GM23338 (cell line): ENCODE data around the gene IPCEF1. TPM values are rescaled to one million over a fixed set of nuclear protein-coding genes. Genes with fewer than 3 reads are reported as not detected.

ENCODE experiments used
- ATAC-seq: fragments of 200-7000 bp; cut with Tn5 transposase; 3 replicates; pipeline ENCODE4 v1.9.1; 2020
- DNase-seq: peaks from one replicate; pipeline ENCODE4 v3.0.0-alpha.2; 2015; ENCODE audit warnings: low spot score
- H2AFZ ChIP-seq: fragments of 200-600 bp; sonication (generic); 2 replicates; pipeline ENCODE4 v1.8.0; 2016; ENCODE audit warnings: antibody characterized with exemption, mild to moderate bottlenecking, moderate library complexity
- H3F3A ChIP-seq: fragments of 200-600 bp; sonication (generic); replicated peaks from 2 replicates; pipeline ENCODE4 v1.8.0; 2017; ENCODE audit warnings: antibody characterized with exemption, mixed run types, low read depth
- H3K27ac ChIP-seq: fragments of 200-600 bp; sonication (generic); 2 replicates; pipeline ENCODE4 v1.6.1; 2016; ENCODE audit warnings: low read depth
- H3K27me3 ChIP-seq: fragments of 200-600 bp; sonication (generic); 2 replicates; pipeline ENCODE4 v1.8.0; 2016; ENCODE audit warnings: mild to moderate bottlenecking, mixed run types, moderate library complexity; ENCODE audit not compliant: insufficient read depth
- H3K36me3 ChIP-seq: fragments of 200-600 bp; sonication (generic); 2 replicates; pipeline ENCODE4 v1.8.0; 2016; ENCODE audit warnings: mild to moderate bottlenecking; ENCODE audit not compliant: insufficient read depth
- H3K4me1 ChIP-seq: fragments of 200-600 bp; sonication (generic); 2 replicates; pipeline ENCODE4 v1.8.0; 2016; ENCODE audit warnings: mild to moderate bottlenecking, moderate library complexity; ENCODE audit not compliant: insufficient read depth
- H3K4me2 ChIP-seq: fragments of 200-600 bp; sonication (generic); 2 replicates; pipeline ENCODE4 v1.7.1; 2017; ENCODE audit warnings: mixed run types
- H3K4me3 ChIP-seq: fragments of 200-600 bp; sonication (generic); 2 replicates; pipeline ENCODE4 v1.6.1; 2016; ENCODE audit warnings: mixed run types
- H3K79me2 ChIP-seq: fragments of 200-600 bp; sonication (generic); replicated peaks from 2 replicates; pipeline ENCODE4 v1.8.0; 2017; ENCODE audit warnings: mild to moderate bottlenecking; ENCODE audit not compliant: insufficient read depth
- H3K9me2 ChIP-seq: fragments of 200-600 bp; sonication (generic); 2 replicates; pipeline ENCODE4 v1.8.0; 2017; ENCODE audit not compliant: insufficient read depth
- H4K20me1 ChIP-seq: fragments of 200-600 bp; sonication (generic); replicated peaks from 2 replicates; pipeline ENCODE4 v1.8.0; 2017; ENCODE audit warnings: mild to moderate bottlenecking; ENCODE audit not compliant: insufficient read depth
- H3K27ac Mint-ChIP-seq: 2 replicates; pipeline ENCODE4 v1.8.0; 2020; ENCODE audit warnings: inconsistent platforms, mild to moderate bottlenecking, moderate library complexity, mixed read lengths
- H3K27me3 Mint-ChIP-seq: 3 replicates; pipeline ENCODE4 v1.8.0; 2022; ENCODE audit warnings: low read depth, mild to moderate bottlenecking, moderate library complexity, mixed read lengths, inconsistent platforms; ENCODE audit not compliant: insufficient read depth, poor library complexity
- H3K36me3 Mint-ChIP-seq: 3 replicates; pipeline ENCODE4 v1.8.0; 2021; ENCODE audit warnings: low read depth, mild to moderate bottlenecking, inconsistent platforms, moderate library complexity, mixed read lengths
- H3K4me1 Mint-ChIP-seq: 3 replicates; pipeline ENCODE4 v1.8.0; 2020; ENCODE audit warnings: mild to moderate bottlenecking, inconsistent platforms, mixed read lengths
- H3K4me3 Mint-ChIP-seq: 3 replicates; pipeline ENCODE4 v1.8.0; 2021; ENCODE audit warnings: moderate library complexity, mild to moderate bottlenecking, inconsistent platforms, mixed read lengths
- H3K9me3 Mint-ChIP-seq: 3 replicates; pipeline ENCODE4 v1.8.0; 2020; ENCODE audit warnings: moderate library complexity, mild to moderate bottlenecking, inconsistent platforms, mixed read lengths
- EZH2 ChIP-seq: fragments of 200-600 bp; sonication (generic); IDR thresholded peaks from one replicate; pipeline ENCODE4 v1.8.0; 2017; ENCODE audit warnings: antibody characterized with exemption, mild to moderate bottlenecking, low read depth; ENCODE audit not compliant: unreplicated experiment
- EZH2phosphoT487 ChIP-seq: fragments of 200-600 bp; sonication (generic); IDR thresholded peaks from one replicate; pipeline ENCODE4 v1.8.1; 2018; ENCODE audit warnings: antibody characterized with exemption; ENCODE audit not compliant: unreplicated experiment
- NANOG ChIP-seq: IDR thresholded peaks from 2 replicates; pipeline ENCODE4 v1.6.1; 2016; ENCODE audit warnings: antibody characterized with exemption, borderline replicate concordance
- ZNF462 ChIP-seq: fragments of 250-450 bp; sonication (Bioruptor Pico); IDR thresholded peaks from 2 replicates; pipeline ENCODE4 v1.5.0; 2020; ENCODE audit warnings: mild to moderate bottlenecking, moderate library complexity
- polyA plus RNA-seq: library from polyadenylated mRNA; unstranded; fragments of >200 nt; fragmentation: Nextera tagmentation; extraction: Ambion mirVana; gene quantifications from 2 replicates; pipeline ENCODE4 v1.2.1, GENCODE V29; 2016
- total RNA-seq: library from RNA; depleted of rRNA; stranded (reverse); fragments of >200 nt; shearing (Covaris generic); gene quantifications from 2 replicates; pipeline ENCODE4 v1.2.3, GENCODE V29; 2014
- TF ChIP-seq, protein P1 (sequence below): IDR thresholded peaks from one replicate; pipeline ENCODE4 v1.6.1; 2018; ENCODE audit warnings: antibody characterized with exemption; ENCODE audit not compliant: unreplicated experiment

The IPCEF1 gene
- total and polyA plus RNA-seq, 2 experiments from 2014 or later, result 0.15 to 1.8 TPM

DNA sequence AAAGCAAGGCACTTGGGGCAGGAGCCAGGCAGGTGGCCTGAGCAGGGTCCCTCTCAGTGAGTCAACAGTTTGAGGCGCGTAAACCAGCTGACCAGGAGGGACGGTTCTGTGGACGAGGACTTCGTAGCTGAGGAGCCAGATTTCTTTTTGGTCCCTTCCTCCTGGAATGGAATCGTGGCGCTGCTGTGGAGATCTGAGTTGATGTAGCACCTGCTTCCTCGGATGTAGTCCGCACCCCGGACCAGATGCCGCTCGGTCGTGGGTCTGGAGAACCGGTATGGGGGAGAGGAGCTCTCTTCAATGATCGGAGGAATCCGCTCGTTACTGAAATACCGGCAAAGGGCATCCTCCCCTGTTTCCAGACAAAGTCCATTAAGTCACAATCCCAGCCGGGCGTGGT, 49.7 kb upstream of the IPCEF1 start (continued):
- no peak for TF ChIP-seq ZNF462
- no peak for TF ChIP-seq EZH2
- TF ChIP-seq, protein P1, sequence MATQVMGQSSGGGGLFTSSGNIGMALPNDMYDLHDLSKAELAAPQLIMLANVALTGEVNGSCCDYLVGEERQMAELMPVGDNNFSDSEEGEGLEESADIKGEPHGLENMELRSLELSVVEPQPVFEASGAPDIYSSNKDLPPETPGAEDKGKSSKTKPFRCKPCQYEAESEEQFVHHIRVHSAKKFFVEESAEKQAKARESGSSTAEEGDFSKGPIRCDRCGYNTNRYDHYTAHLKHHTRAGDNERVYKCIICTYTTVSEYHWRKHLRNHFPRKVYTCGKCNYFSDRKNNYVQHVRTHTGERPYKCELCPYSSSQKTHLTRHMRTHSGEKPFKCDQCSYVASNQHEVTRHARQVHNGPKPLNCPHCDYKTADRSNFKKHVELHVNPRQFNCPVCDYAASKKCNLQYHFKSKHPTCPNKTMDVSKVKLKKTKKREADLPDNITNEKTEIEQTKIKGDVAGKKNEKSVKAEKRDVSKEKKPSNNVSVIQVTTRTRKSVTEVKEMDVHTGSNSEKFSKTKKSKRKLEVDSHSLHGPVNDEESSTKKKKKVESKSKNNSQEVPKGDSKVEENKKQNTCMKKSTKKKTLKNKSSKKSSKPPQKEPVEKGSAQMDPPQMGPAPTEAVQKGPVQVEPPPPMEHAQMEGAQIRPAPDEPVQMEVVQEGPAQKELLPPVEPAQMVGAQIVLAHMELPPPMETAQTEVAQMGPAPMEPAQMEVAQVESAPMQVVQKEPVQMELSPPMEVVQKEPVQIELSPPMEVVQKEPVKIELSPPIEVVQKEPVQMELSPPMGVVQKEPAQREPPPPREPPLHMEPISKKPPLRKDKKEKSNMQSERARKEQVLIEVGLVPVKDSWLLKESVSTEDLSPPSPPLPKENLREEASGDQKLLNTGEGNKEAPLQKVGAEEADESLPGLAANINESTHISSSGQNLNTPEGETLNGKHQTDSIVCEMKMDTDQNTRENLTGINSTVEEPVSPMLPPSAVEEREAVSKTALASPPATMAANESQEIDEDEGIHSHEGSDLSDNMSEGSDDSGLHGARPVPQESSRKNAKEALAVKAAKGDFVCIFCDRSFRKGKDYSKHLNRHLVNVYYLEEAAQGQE, result no peak

DNA sequence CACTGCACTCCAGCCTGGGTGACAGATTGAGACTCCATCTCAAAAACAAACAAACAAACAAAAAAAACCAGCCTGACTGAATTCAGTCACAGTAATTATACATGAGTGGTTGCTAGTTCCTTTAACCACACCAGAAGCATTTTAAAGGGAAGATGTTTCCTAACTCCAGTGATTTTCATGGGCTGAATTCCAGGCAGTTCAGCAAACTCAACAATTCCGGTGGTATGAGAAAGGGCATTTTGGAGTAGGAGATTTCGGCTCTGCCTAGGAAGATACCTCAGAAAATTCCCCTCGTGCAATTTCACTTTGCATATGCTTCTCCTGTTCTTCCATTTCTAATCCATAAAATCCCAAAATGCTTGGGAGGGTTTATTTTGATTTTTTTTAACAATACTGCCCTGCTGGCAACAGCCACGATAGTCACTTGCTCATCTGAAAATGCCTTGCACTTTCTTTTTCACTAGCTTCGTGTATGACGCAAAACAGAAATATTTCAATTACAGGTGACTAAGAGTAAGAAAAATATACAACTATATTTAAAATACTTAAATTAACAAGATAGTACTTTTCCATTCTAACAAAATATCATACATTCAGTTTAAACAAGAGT, 48.3 kb upstream of the IPCEF1 start:
- ATAC-seq (no peak), DNase-seq (no peak)
- H2AFZ ChIP-seq, result no peak overlapping the region
- Mint-ChIP-seq H3K36me3 (peaks cover 21% of the 10 kb centered on the region), H3K4me1 (peaks cover 4% of the 10 kb centered on the region; the same call in 2 of the 3 replicates), H3K27ac (no peak overlapping the region; the same call in 1 of the 2 replicates), H3K4me3 (no peak overlapping the region), H3K27me3 (peaks cover 2% of the 10 kb centered on the region), H3K9me3 (no peaks in the 10 kb centered on the region; the same call in 2 of the 3 replicates)
- H3K27ac ChIP-seq, result no peak overlapping the region
- H3K9me2 ChIP-seq, result no peaks in the 10 kb centered on the region
- H3K27me3 ChIP-seq, result no peaks in the 10 kb centered on the region
- no peaks in the 10 kb centered on the region for H3K36me3 ChIP-seq
- no peaks in the 10 kb centered on the region; the same call in 1 of the 2 replicates for H3K4me1 ChIP-seq
- no peak overlapping the region for H3K4me3 ChIP-seq
- H3K4me2 ChIP-seq, result no peak overlapping the region
- no peaks in the 10 kb centered on the region for H3K79me2 ChIP-seq
- H3F3A ChIP-seq, result no peaks in the 10 kb centered on the region
- no peaks in the 10 kb centered on the region for H4K20me1 ChIP-seq
- no peak for TF ChIP-seq ZNF462
- TF ChIP-seq EZH2phosphoT487, result no peak
- no peak for TF ChIP-seq NANOG
